Loucy (cell line): Measurements from ENCODE around the gene SCYL3.
"Not testable (repeated sequence)": the region's sequence is repeated elsewhere in the genome, so short reads cannot be mapped to it uniquely, and the experiment has no call there.

Experiments
- H2AFZ ChIP-seq: fragments of 200-600 bp; sonication (generic); 2 replicates; pipeline ENCODE4 v1.6.0; 2016; ENCODE audit warnings: antibody characterized with exemption, mild to moderate bottlenecking, low read length, moderate library complexity
- H3F3A ChIP-seq: fragments of 200-600 bp; 2 replicates; pipeline ENCODE4 v1.6.0; 2016; ENCODE audit warnings: antibody characterized with exemption, low read depth, mild to moderate bottlenecking
- H3K27me3 ChIP-seq: fragments of 200-600 bp; sonication (generic); 2 replicates; pipeline ENCODE4 v1.6.1; 2014; ENCODE audit warnings: low read length, mild to moderate bottlenecking; ENCODE audit not compliant: insufficient read depth, poor library complexity, severe bottlenecking
- H3K36me3 ChIP-seq: fragments of 200-600 bp; sonication (generic); 2 replicates; pipeline ENCODE4 v1.6.1; 2016; ENCODE audit warnings: low read length; ENCODE audit not compliant: insufficient read depth
- H3K4me1 ChIP-seq: fragments of 200-600 bp; sonication (generic); 2 replicates; pipeline ENCODE4 v1.5.1; 2014; ENCODE audit warnings: low read length, mild to moderate bottlenecking; ENCODE audit not compliant: insufficient read depth, poor library complexity, severe bottlenecking
- H3K4me2 ChIP-seq: fragments of 200-600 bp; sonication (generic); 2 replicates; pipeline ENCODE4 v1.6.0; 2014; ENCODE audit warnings: antibody characterized with exemption, low read length, low read depth, mild to moderate bottlenecking; ENCODE audit not compliant: poor library complexity, severe bottlenecking
- H3K4me3 ChIP-seq: fragments of 200-600 bp; sonication (generic); 2 replicates; pipeline ENCODE4 v1.5.1; 2014; ENCODE audit warnings: low read length, mild to moderate bottlenecking, mixed read lengths; ENCODE audit not compliant: poor library complexity, severe bottlenecking
- H3K79me2 ChIP-seq: fragments of 200-600 bp; sonication (generic); 2 replicates; pipeline ENCODE4 v1.6.1; 2014; ENCODE audit warnings: low read length; ENCODE audit not compliant: insufficient read depth
- H3K9ac ChIP-seq: fragments of 200-600 bp; sonication (generic); 2 replicates; pipeline ENCODE4 v1.6.0; 2014; ENCODE audit warnings: mild to moderate bottlenecking, low read depth, low read length, moderate library complexity; ENCODE audit not compliant: poor library complexity, severe bottlenecking
- H3K9me2 ChIP-seq: fragments of 200-600 bp; sonication (generic); replicated peaks from 2 replicates; pipeline ENCODE4 v1.6.1; 2016; ENCODE audit warnings: low read depth, low read length, mixed read lengths
- H3K9me3 ChIP-seq: fragments of 200-600 bp; sonication (generic); 2 replicates; pipeline ENCODE4 v1.6.1; 2014; ENCODE audit warnings: mild to moderate bottlenecking, antibody characterized with exemption, low read length, low read depth; ENCODE audit not compliant: insufficient read depth
- H4K20me1 ChIP-seq: fragments of 200-600 bp; sonication (generic); 2 replicates; pipeline ENCODE4 v1.6.0; 2014; ENCODE audit warnings: antibody characterized with exemption, low read length, mild to moderate bottlenecking; ENCODE audit not compliant: insufficient read depth, poor library complexity, severe bottlenecking
- CTCF ChIP-seq: fragments of 200-600 bp; sonication (generic); conservative IDR thresholded peaks from 2 replicates; pipeline ENCODE4 v1.5.1; 2014; ENCODE audit warnings: mild to moderate bottlenecking, antibody characterized with exemption, low read length
- EZH2phosphoT487 ChIP-seq: fragments of 200-600 bp; IDR thresholded peaks from 2 replicates; pipeline ENCODE4 v1.6.1; 2018; ENCODE audit warnings: antibody characterized with exemption, mild to moderate bottlenecking, moderate library complexity, borderline replicate concordance

The SCYL3 gene

GRCh38 chr1:169866577-169866976 is 27.1 kb downstream of the SCYL3 start:
- Histone ChIP-seq H3K9me3 (no peaks in the 10 kb centered on the region), H3K4me2 (no peak overlapping the region), H3F3A (no peaks in the 10 kb centered on the region), H3K9ac (no peak overlapping the region), H3K4me3 (no peak overlapping the region), H3K79me2 (no peaks in the 10 kb centered on the region), H2AFZ (no peak overlapping the region), H3K9me2 (no peaks in the 10 kb centered on the region), H3K36me3 (peaks cover 96% of the 10 kb centered on the region), H3K4me1 (peaks cover under 1% of the 10 kb centered on the region), H4K20me1 (no peaks in the 10 kb centered on the region), H3K27me3 (no peaks in the 10 kb centered on the region)
- no peak for TF ChIP-seq EZH2phosphoT487
- TF ChIP-seq CTCF, result no peak

- H3K9ac ChIP-seq, H2AFZ ChIP-seq, H3K79me2 ChIP-seq, H3K27me3 ChIP-seq, H3K4me3 ChIP-seq, H3K9me3 ChIP-seq, H4K20me1 ChIP-seq, H3K4me2 ChIP-seq, H3K9me2 ChIP-seq: not testable (repeated sequence)
- H3F3A ChIP-seq, result peaks cover 12% of the 10 kb centered on the region
- peaks cover 21% of the 10 kb centered on the region for H3K4me1 ChIP-seq
- H3K36me3 ChIP-seq, result peaks cover 88% of the 10 kb centered on the region
Observed at GRCh38 chr1:169864531-169864930, 29.2 kb downstream of the SCYL3 start.

GRCh38 chr1:169860750-169861149 is 32.9 kb downstream of the SCYL3 start:
- no peaks in the 10 kb centered on the region for H3K27me3 ChIP-seq

More at GRCh38 chr1:169860750-169861149, 32.9 kb downstream of the SCYL3 start:
- Histone ChIP-seq H3F3A (peaks cover 26% of the 10 kb centered on the region), H3K4me3 (peak overlapping the region; percentile 25), H3K4me2 (peak overlapping the region; percentile 59), H3K9ac (peak overlapping the region; percentile 72), H3K9me3 (no peaks in the 10 kb centered on the region), H4K20me1 (no peaks in the 10 kb centered on the region), H3K9me2 (no peaks in the 10 kb centered on the region), H3K36me3 (peaks cover 78% of the 10 kb centered on the region), H2AFZ (no peak overlapping the region), H3K79me2 (peaks cover 21% of the 10 kb centered on the region), H3K4me1 (peaks cover 55% of the 10 kb centered on the region)
- TF ChIP-seq CTCF, result no peak
- TF ChIP-seq EZH2phosphoT487, result no peak
